ENCODE data around the gene BCAT1.
"Not testable (repeated sequence)": the region's sequence is repeated elsewhere in the genome, so short reads cannot be mapped to it uniquely, and the experiment has no call there.

- not testable (repeated sequence) for TF ChIP-seq CTCF (IDR thresholded peaks at IDR 0.05; ENCODE audit: insufficient read depth, low read length, poor library complexity, severe bottlenecking); EZH2phosphoT487 (conservative IDR thresholded peaks at IDR 0.05; ENCODE audit: low read length)
Observed at GRCh38 chr12:24851883-24852282, 97.0 kb downstream of the BCAT1 start.

Data from SU-DHL-6 (cell line).